ENCODE measurements around the gene VEZT.

DNA sequence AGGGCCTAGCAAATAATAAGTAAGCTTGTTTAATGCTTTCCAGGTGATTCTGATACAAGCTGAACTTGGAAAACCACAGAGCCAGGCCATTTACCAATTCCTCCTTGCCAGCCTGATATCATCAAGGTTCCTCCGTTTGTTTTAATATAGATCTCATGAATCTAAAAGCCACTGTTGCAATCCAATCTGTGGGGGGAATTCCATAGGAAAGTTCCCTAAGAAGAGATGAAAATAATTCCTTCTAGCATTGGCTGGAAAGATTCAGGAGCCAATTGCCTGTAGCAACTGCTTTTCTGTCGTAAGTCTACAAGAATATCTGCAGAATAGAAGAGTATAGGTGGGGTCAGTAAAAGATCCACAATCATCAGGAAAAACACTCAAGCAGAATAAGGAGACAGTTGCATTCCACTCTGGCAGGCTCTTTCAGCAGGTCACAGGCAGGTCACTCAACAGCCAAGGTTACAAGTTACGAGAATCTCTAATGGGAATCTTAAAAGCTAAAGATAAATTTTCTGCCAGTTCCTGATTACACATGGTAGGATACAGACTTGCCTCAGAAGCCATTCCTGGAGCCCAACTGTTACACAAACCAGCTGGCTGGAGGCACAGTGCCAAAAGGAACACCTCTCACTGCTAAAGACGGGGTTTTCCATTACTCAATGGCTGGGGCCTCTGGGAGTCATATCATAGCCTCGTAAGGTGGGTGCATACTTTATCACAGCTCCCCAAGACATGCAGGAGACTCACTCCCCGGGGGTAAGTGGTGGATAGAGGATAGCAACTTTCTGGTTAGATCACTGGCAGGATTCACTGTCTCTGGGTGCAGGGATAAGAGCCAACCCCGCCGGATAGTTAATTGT, 44.0 kb upstream of the VEZT start:
- TF ChIP-seq MAX (IDR thresholded peaks at IDR 0.05; ENCODE audit: low read depth, low read length) = no peak
- TF ChIP-seq, protein P1, sequence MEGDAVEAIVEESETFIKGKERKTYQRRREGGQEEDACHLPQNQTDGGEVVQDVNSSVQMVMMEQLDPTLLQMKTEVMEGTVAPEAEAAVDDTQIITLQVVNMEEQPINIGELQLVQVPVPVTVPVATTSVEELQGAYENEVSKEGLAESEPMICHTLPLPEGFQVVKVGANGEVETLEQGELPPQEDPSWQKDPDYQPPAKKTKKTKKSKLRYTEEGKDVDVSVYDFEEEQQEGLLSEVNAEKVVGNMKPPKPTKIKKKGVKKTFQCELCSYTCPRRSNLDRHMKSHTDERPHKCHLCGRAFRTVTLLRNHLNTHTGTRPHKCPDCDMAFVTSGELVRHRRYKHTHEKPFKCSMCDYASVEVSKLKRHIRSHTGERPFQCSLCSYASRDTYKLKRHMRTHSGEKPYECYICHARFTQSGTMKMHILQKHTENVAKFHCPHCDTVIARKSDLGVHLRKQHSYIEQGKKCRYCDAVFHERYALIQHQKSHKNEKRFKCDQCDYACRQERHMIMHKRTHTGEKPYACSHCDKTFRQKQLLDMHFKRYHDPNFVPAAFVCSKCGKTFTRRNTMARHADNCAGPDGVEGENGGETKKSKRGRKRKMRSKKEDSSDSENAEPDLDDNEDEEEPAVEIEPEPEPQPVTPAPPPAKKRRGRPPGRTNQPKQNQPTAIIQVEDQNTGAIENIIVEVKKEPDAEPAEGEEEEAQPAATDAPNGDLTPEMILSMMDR (IDR thresholded peaks at IDR 0.05; ENCODE audit: low read depth, low read length) = no peak
- no peak for TF ChIP-seq POLR2A (IDR thresholded peaks at IDR 0.05; ENCODE audit: extremely low read depth, insufficient read length)

Data from NB4 (cell line).